T-helper 1 cell treated with Interleukin-12 subunit alpha and Interleukin-12 subunit beta and Interleukin-4 antibody, amounts not matched to agents 30 μg/mL and 1 μg/mL, for 36 hours (primary cell): ENCODE results near the gene OST4.
"Not testable (repeated sequence)": the region's sequence is repeated elsewhere in the genome, so short reads cannot be mapped to it uniquely, and the experiment has no call there.

Source experiments
- H3K27ac Mint-ChIP-seq: one replicate; pipeline ENCODE4 v1.8.0; 2021; ENCODE audit warnings: mild to moderate bottlenecking, mixed read lengths
- H3K27me3 Mint-ChIP-seq: one replicate; pipeline ENCODE4 v1.8.0; 2021; ENCODE audit warnings: low read depth, mixed read lengths
- H3K36me3 Mint-ChIP-seq: one replicate; pipeline ENCODE4 v1.8.0; 2021; ENCODE audit warnings: low read depth, mixed read lengths
- H3K4me1 Mint-ChIP-seq: one replicate; pipeline ENCODE4 v1.8.0; 2021; ENCODE audit warnings: low read depth, mixed read lengths
- H3K4me3 Mint-ChIP-seq: one replicate; pipeline ENCODE4 v1.8.0; 2021; ENCODE audit warnings: mild to moderate bottlenecking, moderate library complexity, mixed read lengths
- H3K9me3 Mint-ChIP-seq: one replicate; pipeline ENCODE4 v1.8.0; 2021; ENCODE audit warnings: mixed read lengths

The OST4 gene

DNA sequence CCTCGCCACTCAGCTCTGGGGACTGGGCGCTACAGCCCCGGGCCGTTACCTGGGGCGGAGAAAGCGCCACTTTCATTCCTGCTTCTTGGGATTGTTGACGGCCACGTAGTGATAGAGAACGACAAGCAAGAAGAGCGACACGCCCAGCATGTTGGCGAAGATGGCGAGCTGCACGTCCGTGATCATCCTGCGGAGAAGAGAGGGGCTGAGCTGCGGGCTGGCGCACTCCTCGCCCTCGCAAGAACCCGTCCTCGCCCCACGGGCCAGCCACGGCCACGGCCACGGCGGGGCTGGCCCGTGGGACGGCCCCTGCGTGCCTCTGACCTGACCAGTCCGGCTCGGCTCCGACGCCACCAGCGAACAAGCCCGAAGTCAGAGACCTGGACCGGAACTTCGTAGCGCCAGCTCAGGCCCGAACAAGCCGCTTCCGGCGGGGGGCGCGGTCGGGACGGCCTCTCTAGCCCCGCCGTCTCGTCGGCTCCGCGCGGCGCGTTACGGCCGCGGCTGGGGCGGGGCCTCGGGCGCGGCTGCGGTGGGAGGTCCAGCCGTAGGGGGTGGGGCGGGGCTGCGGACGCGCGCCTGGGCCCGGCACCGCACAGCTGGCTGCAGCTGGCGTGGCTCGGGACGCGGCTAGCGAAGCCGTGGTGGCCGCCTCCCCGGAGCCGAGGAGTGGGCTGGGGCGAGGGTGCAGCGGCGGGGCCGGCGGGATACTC is at the start of gene OST4:
Gene OST4 (minus strand): TSS at position 378 of the 713 bp plus-strand sequence.
- no peaks in the 10 kb centered on the region for H3K27me3 Mint-ChIP-seq
- no peaks in the 10 kb centered on the region for H3K9me3 Mint-ChIP-seq
- peaks cover 61% of the 10 kb centered on the region for H3K4me1 Mint-ChIP-seq
- H3K27ac Mint-ChIP-seq = peak within 1 kb of the TSS; percentile 95
- H3K4me3 Mint-ChIP-seq = peak within 1 kb of the TSS; percentile 98
- peaks cover 35% of the 10 kb centered on the region for H3K36me3 Mint-ChIP-seq

DNA sequence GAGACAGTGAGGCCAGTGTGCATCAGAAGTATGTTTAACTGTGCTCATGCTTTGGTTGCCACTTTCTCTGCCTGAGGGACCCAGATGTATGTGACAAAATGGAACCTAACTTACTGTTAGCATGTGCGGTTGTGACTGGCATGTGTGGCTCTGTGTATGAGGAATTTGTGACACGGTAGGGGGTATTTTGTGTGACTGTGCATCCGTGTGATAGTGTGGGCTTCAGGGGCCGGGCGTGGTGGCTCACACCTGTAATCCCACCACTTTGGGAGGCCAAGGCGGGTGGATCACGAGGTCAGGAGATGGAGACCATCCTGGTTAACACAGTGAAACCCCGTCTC is 47.8 kb upstream of the OST4 start:
- Mint-ChIP-seq H3K4me3 (peak overlapping the region; percentile 67), H3K4me1 (peaks cover 11% of the 10 kb centered on the region), H3K27me3 (peaks cover 60% of the 10 kb centered on the region)
- H3K36me3 Mint-ChIP-seq, H3K9me3 Mint-ChIP-seq, H3K27ac Mint-ChIP-seq: not testable (repeated sequence)

DNA sequence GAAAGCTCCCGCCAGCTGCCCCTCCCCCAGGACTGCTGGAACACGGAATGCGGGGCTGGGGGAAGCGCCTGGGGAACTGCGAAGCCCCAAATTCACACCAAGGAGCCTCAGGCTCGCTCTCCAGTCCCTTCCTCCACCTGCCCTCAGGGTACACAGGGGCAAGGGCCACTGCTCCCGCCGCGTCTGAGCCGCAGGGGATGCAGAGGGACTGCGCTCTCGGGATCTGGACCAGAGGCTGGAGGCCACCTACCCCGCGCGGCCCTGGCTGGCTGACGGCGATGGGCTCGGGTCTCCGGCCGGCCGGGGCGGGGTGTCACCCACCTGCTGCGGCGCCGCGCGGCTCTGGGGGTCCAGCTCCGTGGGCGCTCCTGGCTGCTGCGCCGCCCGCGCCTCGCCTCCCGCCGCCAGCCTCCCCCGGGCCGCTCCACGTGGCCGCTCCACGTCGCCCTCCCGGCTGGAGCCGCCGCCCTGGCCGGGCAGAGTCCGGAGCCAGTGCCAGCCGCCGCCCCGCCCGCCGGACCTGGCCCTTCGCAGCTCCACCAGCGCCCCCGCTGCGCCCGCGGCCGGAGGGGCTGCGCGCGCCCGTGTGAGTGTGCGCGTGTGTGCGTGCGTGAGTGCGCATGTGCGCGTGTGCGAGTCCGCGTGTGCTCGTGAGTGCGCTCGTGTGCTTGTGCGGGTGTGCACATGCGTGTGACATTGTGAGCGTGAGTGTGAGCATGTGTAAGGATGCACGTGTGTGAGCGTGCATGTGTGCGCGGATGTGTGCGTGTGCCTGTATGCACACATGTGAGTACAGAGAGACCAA is 47.3 kb upstream of the OST4 start, which contains the start of gene CGREF1:
Gene CGREF1 (minus strand): TSS at position 604 of the 805 bp plus-strand sequence. CDS start 14,762 bp downstream, outside the sequence.
- H3K27ac Mint-ChIP-seq = no peak within 1 kb of the TSS
- H3K27me3 Mint-ChIP-seq = peaks cover 62% of the 10 kb centered on the region
- no peaks in the 10 kb centered on the region for H3K9me3 Mint-ChIP-seq
- H3K36me3 Mint-ChIP-seq = no peaks in the 10 kb centered on the region
- H3K4me3 Mint-ChIP-seq = peak within 1 kb of the TSS; percentile 67
- peaks cover 9% of the 10 kb centered on the region for H3K4me1 Mint-ChIP-seq

DNA sequence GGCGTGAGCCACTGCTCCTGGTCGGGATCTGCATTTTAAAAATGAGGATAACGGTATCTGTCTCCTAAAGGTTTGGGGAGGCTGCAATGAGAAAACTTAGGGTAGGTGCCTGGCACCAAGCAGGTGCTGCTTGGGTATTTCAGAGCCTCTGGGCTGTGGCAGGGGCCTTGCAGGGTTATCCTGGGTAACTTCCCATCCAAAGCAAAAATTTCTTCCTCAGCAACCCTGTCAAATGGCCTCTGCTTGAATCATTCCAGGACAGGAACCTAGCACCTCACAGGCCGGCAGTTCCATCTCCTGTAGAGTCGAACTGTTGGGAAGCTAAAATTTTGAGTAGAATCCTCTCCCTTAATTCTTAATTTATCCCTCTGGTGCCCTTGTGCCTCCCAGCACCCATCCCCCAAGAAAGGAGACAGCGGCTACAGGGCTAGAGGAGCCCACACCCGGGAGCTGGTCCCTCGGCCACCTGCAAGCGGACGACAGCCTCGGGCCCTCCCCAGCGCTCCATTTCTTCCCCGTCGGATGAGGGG is 46.6 kb upstream of the OST4 start:
- Mint-ChIP-seq H3K27me3 (peaks cover 59% of the 10 kb centered on the region), H3K4me3 (no peak overlapping the region), H3K4me1 (peaks cover 5% of the 10 kb centered on the region), H3K36me3 (no peaks in the 10 kb centered on the region), H3K9me3 (no peaks in the 10 kb centered on the region), H3K27ac (no peak overlapping the region)

DNA sequence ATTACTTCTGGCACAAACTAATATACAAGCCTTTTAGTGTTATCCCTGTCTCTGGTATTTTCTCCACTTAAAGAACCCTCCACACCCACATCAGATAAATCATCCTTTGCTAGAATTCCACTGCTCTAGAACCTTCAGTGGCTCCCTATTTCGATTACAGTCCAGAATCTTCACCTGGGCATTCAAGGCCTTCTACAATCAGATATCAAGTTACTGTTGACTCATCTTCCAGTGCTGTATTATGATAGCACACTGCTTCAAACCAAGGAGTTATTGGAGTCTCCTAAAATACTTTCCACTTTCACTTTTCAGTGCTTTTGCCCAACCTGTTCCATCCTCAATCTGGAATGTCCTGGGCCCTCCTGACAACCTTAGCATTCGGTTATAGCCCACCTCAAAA is 44.1 kb upstream of the OST4 start:
- no peaks in the 10 kb centered on the region for H3K36me3 Mint-ChIP-seq
- no peak overlapping the region for H3K27ac Mint-ChIP-seq
- H3K4me3 Mint-ChIP-seq = no peak overlapping the region
- no peaks in the 10 kb centered on the region for H3K9me3 Mint-ChIP-seq
- H3K4me1 Mint-ChIP-seq = peaks cover 3% of the 10 kb centered on the region
- H3K27me3 Mint-ChIP-seq = peaks cover 38% of the 10 kb centered on the region

- not testable (repeated sequence) for H3K27me3 Mint-ChIP-seq, H3K4me3 Mint-ChIP-seq, H3K4me1 Mint-ChIP-seq, H3K27ac Mint-ChIP-seq, H3K9me3 Mint-ChIP-seq, H3K36me3 Mint-ChIP-seq
Observed at GRCh38 chr2:27111392-27112078, 40.1 kb upstream of the OST4 start.

- H3K4me1 Mint-ChIP-seq, H3K4me3 Mint-ChIP-seq, H3K27me3 Mint-ChIP-seq, H3K9me3 Mint-ChIP-seq, H3K27ac Mint-ChIP-seq, H3K36me3 Mint-ChIP-seq: not testable (repeated sequence)
Observed at GRCh38 chr2:27110603-27111352, 39.3 kb upstream of the OST4 start.

DNA sequence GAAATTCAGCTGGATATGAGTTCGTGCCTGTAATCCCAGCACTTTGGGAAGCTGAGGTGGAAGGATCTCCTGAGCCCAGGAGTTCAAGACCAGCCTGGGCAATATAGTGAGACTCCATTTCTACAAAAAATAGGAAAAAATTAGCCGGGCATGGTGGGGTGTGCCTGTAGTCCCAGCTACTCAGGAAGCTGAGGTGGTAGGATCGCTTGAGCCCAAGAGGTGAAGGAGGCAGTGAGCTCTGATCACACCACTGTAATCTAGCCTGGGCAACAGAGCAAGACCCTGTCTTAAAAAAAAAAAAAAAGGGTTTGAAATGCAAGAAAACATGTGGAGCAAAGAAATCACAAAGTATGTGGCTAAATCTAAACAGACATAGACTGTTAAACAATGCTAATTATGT is 37.6 kb upstream of the OST4 start:
- Mint-ChIP-seq H3K9me3 (no peaks in the 10 kb centered on the region), H3K4me1 (no peaks in the 10 kb centered on the region), H3K27me3 (peaks cover 3% of the 10 kb centered on the region), H3K27ac (no peak overlapping the region), H3K4me3 (no peak overlapping the region), H3K36me3 (no peaks in the 10 kb centered on the region)

DNA sequence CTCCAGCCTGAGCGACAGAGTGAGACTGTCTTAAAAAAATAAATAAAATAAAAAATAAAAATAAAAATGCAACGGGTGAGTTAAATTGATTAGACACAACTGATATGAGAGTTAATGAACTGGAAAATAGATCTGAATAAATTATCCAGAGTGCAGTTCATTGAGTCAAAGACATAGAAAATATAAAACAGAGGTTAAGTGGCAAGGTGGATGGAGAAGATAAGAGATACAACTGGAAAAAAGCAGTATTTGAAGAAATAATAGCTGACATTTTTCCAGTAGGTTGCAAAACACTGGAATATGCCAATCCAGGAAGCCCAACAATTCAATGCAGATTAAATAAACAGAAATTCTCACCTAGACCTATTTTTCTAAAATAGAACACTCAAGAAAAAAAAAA is 36.8 kb upstream of the OST4 start:
- H3K4me3 Mint-ChIP-seq = no peak overlapping the region
- H3K4me1 Mint-ChIP-seq = no peaks in the 10 kb centered on the region
- H3K27me3 Mint-ChIP-seq = peaks cover 3% of the 10 kb centered on the region
- no peaks in the 10 kb centered on the region for H3K9me3 Mint-ChIP-seq
- H3K27ac Mint-ChIP-seq = no peak overlapping the region
- H3K36me3 Mint-ChIP-seq = no peaks in the 10 kb centered on the region

DNA sequence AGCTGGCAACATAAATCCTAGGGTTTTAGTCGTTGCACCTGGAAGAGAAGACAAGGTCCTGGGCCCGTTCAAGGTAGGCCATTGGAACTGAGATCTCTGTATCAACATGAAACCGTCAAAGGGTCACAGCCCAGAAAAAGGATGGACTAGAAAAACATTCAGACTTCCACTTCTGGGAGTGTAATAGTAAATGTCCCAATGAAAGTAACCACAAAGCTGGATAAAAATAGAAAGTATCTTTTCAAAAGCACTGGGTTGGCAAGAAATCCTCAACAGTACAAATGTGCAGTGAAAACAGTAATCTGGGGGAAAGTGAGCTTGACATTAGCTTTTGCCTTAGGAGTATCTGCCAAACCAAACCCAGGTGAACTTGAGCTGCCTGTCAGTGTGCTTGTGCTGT is 34.5 kb upstream of the OST4 start:
- no peaks in the 10 kb centered on the region for H3K36me3 Mint-ChIP-seq
- H3K4me3 Mint-ChIP-seq = no peak overlapping the region
- H3K9me3 Mint-ChIP-seq = no peaks in the 10 kb centered on the region
- H3K4me1 Mint-ChIP-seq = no peaks in the 10 kb centered on the region
- H3K27me3 Mint-ChIP-seq = peaks cover 3% of the 10 kb centered on the region
- H3K27ac Mint-ChIP-seq = no peak overlapping the region

GRCh38 chr2:27102329-27102728 is 30.9 kb upstream of the OST4 start:
- H3K4me3 Mint-ChIP-seq = no peak overlapping the region
- H3K4me1 Mint-ChIP-seq = peaks cover 3% of the 10 kb centered on the region
- H3K27ac Mint-ChIP-seq = no peak overlapping the region
- H3K9me3 Mint-ChIP-seq = no peaks in the 10 kb centered on the region
- peaks cover 7% of the 10 kb centered on the region for H3K36me3 Mint-ChIP-seq
- no peaks in the 10 kb centered on the region for H3K27me3 Mint-ChIP-seq

GRCh38 chr2:27100036-27100435 is 28.6 kb upstream of the OST4 start:
- peaks cover 14% of the 10 kb centered on the region for H3K4me1 Mint-ChIP-seq
- H3K27me3 Mint-ChIP-seq = no peaks in the 10 kb centered on the region
- H3K36me3 Mint-ChIP-seq = peaks cover 7% of the 10 kb centered on the region
- no peak overlapping the region for H3K27ac Mint-ChIP-seq
- no peak overlapping the region for H3K4me3 Mint-ChIP-seq
- H3K9me3 Mint-ChIP-seq = no peaks in the 10 kb centered on the region

DNA sequence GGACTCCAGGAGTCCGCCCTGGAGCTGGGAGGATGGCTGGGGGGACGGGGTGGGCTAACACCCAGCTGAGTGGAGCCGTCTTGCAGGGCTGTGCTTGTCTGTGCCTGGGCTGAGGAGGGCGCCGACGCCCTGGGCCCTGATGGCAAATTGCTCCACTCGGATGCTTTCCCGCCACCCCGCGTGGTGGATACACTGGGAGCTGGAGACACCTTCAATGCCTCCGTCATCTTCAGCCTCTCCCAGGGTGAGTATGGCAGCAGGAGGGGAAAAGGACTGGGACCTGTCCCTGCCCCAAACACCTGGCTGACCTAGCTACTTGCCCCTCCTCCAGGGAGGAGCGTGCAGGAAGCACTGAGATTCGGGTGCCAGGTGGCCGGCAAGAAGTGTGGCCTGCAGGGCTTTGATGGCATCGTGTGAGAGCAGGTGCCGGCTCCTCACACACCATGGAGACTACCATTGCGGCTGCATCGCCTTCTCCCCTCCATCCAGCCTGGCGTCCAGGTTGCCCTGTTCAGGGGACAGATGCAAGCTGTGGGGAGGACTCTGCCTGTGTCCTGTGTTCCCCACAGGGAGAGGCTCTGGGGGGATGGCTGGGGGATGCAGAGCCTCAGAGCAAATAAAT is 28.0 kb upstream of the OST4 start:
- no peaks in the 10 kb centered on the region for H3K27me3 Mint-ChIP-seq
- H3K4me3 Mint-ChIP-seq = no peak overlapping the region
- H3K27ac Mint-ChIP-seq = no peak overlapping the region
- H3K4me1 Mint-ChIP-seq = peaks cover 14% of the 10 kb centered on the region
- H3K9me3 Mint-ChIP-seq = no peaks in the 10 kb centered on the region
- H3K36me3 Mint-ChIP-seq = peaks cover 7% of the 10 kb centered on the region

GRCh38 chr2:27097341-27097740 is 25.9 kb upstream of the OST4 start:
- no peaks in the 10 kb centered on the region for H3K27me3 Mint-ChIP-seq
- no peak overlapping the region for H3K4me3 Mint-ChIP-seq
- peaks cover 14% of the 10 kb centered on the region for H3K4me1 Mint-ChIP-seq
- H3K9me3 Mint-ChIP-seq = no peaks in the 10 kb centered on the region
- H3K36me3 Mint-ChIP-seq = peaks cover 9% of the 10 kb centered on the region
- no peak overlapping the region for H3K27ac Mint-ChIP-seq
